HEK293 (cell line): ENCODE data around the gene SCN5A.

ENCODE experiments used
- CTCF ChIA-PET: fragments of 350-600 bp; formaldehyde crosslinking; extraction: SDS; loops from one replicate; lab custom pipeline; 2021; ENCODE audit warnings: antibody characterized with exemption; lab: Yijun Ruan, JAX
- POLR2A ChIA-PET: fragments of 300-600 bp; formaldehyde crosslinking; extraction: SDS; loops from one replicate; lab custom pipeline; 2020; ENCODE audit warnings: antibody characterized with exemption, inconsistent platforms; lab: Yijun Ruan, JAX
- H3K27ac ChIP-seq: fragments of 200-500 bp; sonication (Bioruptor generic); 2 replicates; pipeline ENCODE4 v1.5.1; 2014; ENCODE audit warnings: low read depth, low read length, control low read depth, inconsistent platforms; ENCODE audit errors: extremely low read depth
- H3K36me3 ChIP-seq, 2 experiments: fragments of 200-500 bp in 1 of 2; sonication (Bioruptor generic) in 1 of 2; 1 replicate in 1 of 2; 2 replicates in 1 of 2; pipeline ENCODE4 v1.5.1; 2014 to 2017; ENCODE audit warnings: inconsistent platforms in 2 of 2, low read length in 2 of 2; ENCODE audit not compliant: control insufficient read depth in 2 of 2, insufficient read depth in 1 of 2
- H3K4me1 ChIP-seq: fragments of 200-500 bp; sonication (Bioruptor generic); 2 replicates; pipeline ENCODE4 v1.5.1; 2014; ENCODE audit warnings: mild to moderate bottlenecking, low read length, inconsistent platforms; ENCODE audit not compliant: control insufficient read depth, insufficient read depth
- H3K4me3 ChIP-seq: 2 replicates; pipeline ENCODE4 v1.5.1; 2011; ENCODE audit warnings: low read depth, mild to moderate bottlenecking, control low read depth, low read length, moderate library complexity
- H3K9me3 ChIP-seq: fragments of 200-500 bp; sonication (Bioruptor generic); 2 replicates; pipeline ENCODE4 v1.5.1; 2014; ENCODE audit warnings: low read depth, low read length, inconsistent platforms; ENCODE audit not compliant: control insufficient read depth, insufficient read depth
- YY1 ChIP-seq: fragments of 450-650 bp; formaldehyde crosslinking; IDR thresholded peaks from 2 replicates; pipeline ENCODE4 v1.5.1; 2018; ENCODE audit warnings: missing biosample characterization, missing genetic modification characterization
- ZEB2 ChIP-seq: fragments of 450-650 bp; formaldehyde crosslinking; IDR thresholded peaks from 2 replicates; pipeline ENCODE4 v1.5.1; 2016; ENCODE audit warnings: missing biosample characterization, missing genetic modification characterization
- ZFP41 ChIP-seq: fragments of 450-650 bp; formaldehyde crosslinking; IDR thresholded peaks from 2 replicates; pipeline ENCODE4 v1.5.1; 2016; ENCODE audit warnings: missing biosample characterization, missing genetic modification characterization, borderline replicate concordance
- ZNF138 ChIP-seq: fragments of 450-650 bp; formaldehyde crosslinking; IDR thresholded peaks from 2 replicates; pipeline ENCODE4 v1.5.1; 2016; ENCODE audit warnings: missing biosample characterization, missing genetic modification characterization, borderline replicate concordance
- ZNF155 ChIP-seq: fragments of 450-650 bp; formaldehyde crosslinking; IDR thresholded peaks from 2 replicates; pipeline ENCODE4 v1.5.1; 2016; ENCODE audit warnings: missing biosample characterization, missing genetic modification characterization
- ZNF16 ChIP-seq: fragments of 450-650 bp; formaldehyde crosslinking; IDR thresholded peaks from 2 replicates; pipeline ENCODE4 v1.5.1; 2016; ENCODE audit warnings: low read depth, missing biosample characterization, missing genetic modification characterization
- ZNF169 ChIP-seq: fragments of 450-650 bp; formaldehyde crosslinking; IDR thresholded peaks from 2 replicates; pipeline ENCODE4 v1.5.1; 2016; ENCODE audit warnings: missing biosample characterization, missing genetic modification characterization
- ZNF24 ChIP-seq: fragments of 450-650 bp; formaldehyde crosslinking; IDR thresholded peaks from 2 replicates; pipeline ENCODE4 v1.5.1; 2016; ENCODE audit warnings: missing biosample characterization, missing genetic modification characterization
- ZNF324 ChIP-seq: fragments of 450-650 bp; formaldehyde crosslinking; IDR thresholded peaks from 2 replicates; pipeline ENCODE4 v1.5.1; 2016; ENCODE audit warnings: missing biosample characterization, missing genetic modification characterization
- ZNF350 ChIP-seq: fragments of 450-650 bp; formaldehyde crosslinking; IDR thresholded peaks from 2 replicates; pipeline ENCODE4 v1.5.0; 2017; ENCODE audit warnings: missing biosample characterization, mild to moderate bottlenecking, missing genetic modification characterization
- ZNF354C ChIP-seq: fragments of 450-650 bp; formaldehyde crosslinking; IDR thresholded peaks from 2 replicates; pipeline ENCODE4 v1.5.1; 2016; ENCODE audit warnings: missing biosample characterization, missing genetic modification characterization, low read depth, borderline replicate concordance
- ZNF394 ChIP-seq: fragments of 450-650 bp; formaldehyde crosslinking; IDR thresholded peaks from 2 replicates; pipeline ENCODE4 v1.5.1; 2016; ENCODE audit warnings: missing biosample characterization, missing genetic modification characterization, mild to moderate bottlenecking, moderate library complexity, borderline replicate concordance
- ZNF654 ChIP-seq: fragments of 450-650 bp; formaldehyde crosslinking; IDR thresholded peaks from 2 replicates; pipeline ENCODE4 v1.5.1; 2016; ENCODE audit warnings: low read depth, missing biosample characterization, missing genetic modification characterization
- ZSCAN30 ChIP-seq: fragments of 450-650 bp; IDR thresholded peaks from 2 replicates; pipeline ENCODE4 v1.5.1; 2018; ENCODE audit warnings: missing biosample characterization, mild to moderate bottlenecking, missing genetic modification characterization, moderate library complexity
- TF ChIP-seq, protein P1 (sequence below): fragments of 450-650 bp; formaldehyde crosslinking; IDR thresholded peaks from 2 replicates; pipeline ENCODE4 v1.5.1; 2017; ENCODE audit warnings: missing biosample characterization, missing genetic modification characterization
- TF ChIP-seq, protein P2 (sequence below): fragments of 450-650 bp; formaldehyde crosslinking; IDR thresholded peaks from 2 replicates; pipeline ENCODE4 v1.5.1; 2016; ENCODE audit warnings: missing biosample characterization, missing genetic modification characterization
- TF ChIP-seq, protein P3 (sequence below): fragments of 450-650 bp; formaldehyde crosslinking; IDR thresholded peaks from 2 replicates; pipeline ENCODE4 v1.5.1; 2016; ENCODE audit warnings: missing biosample characterization, missing genetic modification characterization
- TF ChIP-seq, protein P4 (sequence below): sonication (generic); formaldehyde crosslinking; IDR thresholded peaks from 2 replicates; pipeline ENCODE4 v1.8.1; 2022; ENCODE audit warnings: mild to moderate bottlenecking, moderate library complexity, missing genetic modification reagents

The SCN5A gene

DNA sequence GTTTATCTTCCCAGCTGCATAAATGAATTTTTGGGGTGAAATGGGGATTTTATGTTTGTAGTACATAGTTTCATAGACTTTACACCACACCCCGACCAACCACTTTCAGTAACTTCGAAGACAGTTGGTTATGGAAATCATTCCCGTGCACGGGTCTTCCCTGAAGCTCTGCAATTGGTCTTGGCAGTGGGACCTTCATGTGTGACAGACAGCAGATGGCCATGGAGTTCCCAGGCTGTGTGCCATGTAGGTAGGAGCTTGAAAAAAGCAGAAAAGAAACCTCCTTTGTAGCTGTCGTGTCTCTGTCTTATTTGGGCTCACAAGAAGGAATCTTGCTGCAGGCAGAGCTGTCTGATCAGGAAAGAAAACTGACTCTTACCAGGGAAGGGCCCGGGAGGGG lies 127.5 kb downstream of the SCN5A start (continued):
- TF ChIP-seq, protein P1, sequence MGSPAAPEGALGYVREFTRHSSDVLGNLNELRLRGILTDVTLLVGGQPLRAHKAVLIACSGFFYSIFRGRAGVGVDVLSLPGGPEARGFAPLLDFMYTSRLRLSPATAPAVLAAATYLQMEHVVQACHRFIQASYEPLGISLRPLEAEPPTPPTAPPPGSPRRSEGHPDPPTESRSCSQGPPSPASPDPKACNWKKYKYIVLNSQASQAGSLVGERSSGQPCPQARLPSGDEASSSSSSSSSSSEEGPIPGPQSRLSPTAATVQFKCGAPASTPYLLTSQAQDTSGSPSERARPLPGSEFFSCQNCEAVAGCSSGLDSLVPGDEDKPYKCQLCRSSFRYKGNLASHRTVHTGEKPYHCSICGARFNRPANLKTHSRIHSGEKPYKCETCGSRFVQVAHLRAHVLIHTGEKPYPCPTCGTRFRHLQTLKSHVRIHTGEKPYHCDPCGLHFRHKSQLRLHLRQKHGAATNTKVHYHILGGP (tag by site-specific recombination): no peak
- no peak for TF ChIP-seq ZNF24 (tag by site-specific recombination)
- TF ChIP-seq, all 188 proteins: peak for 0

DNA sequence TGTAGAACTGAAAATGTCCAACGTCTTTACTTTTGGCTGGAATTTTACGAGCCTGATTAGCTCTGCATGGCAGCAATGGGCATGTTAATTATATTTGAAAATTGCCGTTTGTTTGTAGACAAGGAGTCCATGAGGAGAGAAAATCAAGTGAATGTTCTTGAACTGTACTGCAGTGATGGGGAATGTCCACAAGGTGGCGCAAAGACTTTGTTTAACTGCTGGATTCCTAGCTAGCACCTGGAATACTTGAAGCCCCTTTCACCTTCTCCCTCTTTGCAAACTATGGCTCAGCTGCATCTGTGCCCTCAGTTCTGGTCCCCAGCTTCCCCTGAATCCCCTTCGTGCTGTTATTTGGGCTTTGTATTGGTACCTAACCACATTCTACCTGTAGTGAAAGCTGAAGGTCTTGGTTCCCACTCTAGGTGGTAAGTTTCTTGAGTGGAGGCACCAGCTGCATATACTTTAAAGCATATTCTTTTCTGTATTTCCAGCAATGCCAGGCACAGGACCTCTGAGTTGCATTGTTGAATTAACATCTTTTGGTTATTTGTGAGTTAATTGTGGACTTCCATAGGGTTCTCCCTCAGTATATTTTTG lies 128.0 kb downstream of the SCN5A start:
- TF ChIP-seq ZFP41 (tag by site-specific recombination) (no peak), ZNF354C (tag by site-specific recombination) (no peak), ZNF16 (tag by site-specific recombination) (no peak), ZNF324 (tag by site-specific recombination) (no peak), ZEB2 (tag by site-specific recombination) (no peak), ZNF138 (tag by site-specific recombination) (no peak), ZNF155 (no peak), ZSCAN30 (peak; percentile 22; the same call in 1 of the 2 replicates), ZNF350 (tag by site-specific recombination) (no peak), ZNF654 (tag by site-specific recombination) (peak; percentile 66), ZNF24 (tag by site-specific recombination) (no peak), ZNF394 (no peak), YY1 (tag by site-specific recombination) (no peak), ZNF169 (tag by site-specific recombination) (no peak)
- TF ChIP-seq, protein P2, sequence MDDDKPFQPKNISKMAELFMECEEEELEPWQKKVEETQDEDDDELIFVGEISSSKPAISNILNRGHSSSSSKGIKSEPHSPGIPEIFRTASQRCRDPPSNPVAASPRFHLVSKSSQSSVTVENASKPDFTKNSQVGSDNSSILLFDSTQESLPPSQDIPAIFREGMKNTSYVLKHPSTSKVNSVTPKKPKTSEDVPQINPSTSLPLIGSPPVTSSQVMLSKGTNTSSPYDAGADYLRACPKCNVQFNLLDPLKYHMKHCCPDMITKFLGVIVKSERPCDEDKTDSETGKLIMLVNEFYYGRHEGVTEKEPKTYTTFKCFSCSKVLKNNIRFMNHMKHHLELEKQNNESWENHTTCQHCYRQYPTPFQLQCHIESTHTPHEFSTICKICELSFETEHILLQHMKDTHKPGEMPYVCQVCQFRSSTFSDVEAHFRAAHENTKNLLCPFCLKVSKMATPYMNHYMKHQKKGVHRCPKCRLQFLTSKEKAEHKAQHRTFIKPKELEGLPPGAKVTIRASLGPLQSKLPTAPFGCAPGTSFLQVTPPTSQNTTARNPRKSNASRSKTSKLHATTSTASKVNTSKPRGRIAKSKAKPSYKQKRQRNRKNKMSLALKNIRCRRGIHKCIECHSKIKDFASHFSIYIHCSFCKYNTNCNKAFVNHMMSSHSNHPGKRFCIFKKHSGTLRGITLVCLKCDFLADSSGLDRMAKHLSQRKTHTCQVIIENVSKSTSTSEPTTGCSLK (tag by site-specific recombination): no peak
- TF ChIP-seq, protein P3, sequence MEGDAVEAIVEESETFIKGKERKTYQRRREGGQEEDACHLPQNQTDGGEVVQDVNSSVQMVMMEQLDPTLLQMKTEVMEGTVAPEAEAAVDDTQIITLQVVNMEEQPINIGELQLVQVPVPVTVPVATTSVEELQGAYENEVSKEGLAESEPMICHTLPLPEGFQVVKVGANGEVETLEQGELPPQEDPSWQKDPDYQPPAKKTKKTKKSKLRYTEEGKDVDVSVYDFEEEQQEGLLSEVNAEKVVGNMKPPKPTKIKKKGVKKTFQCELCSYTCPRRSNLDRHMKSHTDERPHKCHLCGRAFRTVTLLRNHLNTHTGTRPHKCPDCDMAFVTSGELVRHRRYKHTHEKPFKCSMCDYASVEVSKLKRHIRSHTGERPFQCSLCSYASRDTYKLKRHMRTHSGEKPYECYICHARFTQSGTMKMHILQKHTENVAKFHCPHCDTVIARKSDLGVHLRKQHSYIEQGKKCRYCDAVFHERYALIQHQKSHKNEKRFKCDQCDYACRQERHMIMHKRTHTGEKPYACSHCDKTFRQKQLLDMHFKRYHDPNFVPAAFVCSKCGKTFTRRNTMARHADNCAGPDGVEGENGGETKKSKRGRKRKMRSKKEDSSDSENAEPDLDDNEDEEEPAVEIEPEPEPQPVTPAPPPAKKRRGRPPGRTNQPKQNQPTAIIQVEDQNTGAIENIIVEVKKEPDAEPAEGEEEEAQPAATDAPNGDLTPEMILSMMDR (tag by site-specific recombination): peak; percentile 46
- TF ChIP-seq, protein P1 (tag by site-specific recombination): no peak
- TF ChIP-seq, protein P4, sequence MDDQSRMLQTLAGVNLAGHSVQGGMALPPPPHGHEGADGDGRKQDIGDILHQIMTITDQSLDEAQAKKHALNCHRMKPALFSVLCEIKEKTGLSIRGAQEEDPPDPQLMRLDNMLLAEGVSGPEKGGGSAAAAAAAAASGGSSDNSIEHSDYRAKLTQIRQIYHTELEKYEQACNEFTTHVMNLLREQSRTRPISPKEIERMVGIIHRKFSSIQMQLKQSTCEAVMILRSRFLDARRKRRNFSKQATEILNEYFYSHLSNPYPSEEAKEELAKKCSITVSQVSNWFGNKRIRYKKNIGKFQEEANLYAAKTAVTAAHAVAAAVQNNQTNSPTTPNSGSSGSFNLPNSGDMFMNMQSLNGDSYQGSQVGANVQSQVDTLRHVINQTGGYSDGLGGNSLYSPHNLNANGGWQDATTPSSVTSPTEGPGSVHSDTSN: no peak

More for the DNA sequence above, 128.0 kb downstream of the SCN5A start:
- Histone ChIP-seq H3K27ac (no peak overlapping the region), H3K4me3 (no peak overlapping the region), H3K9me3 (no peaks in the 10 kb centered on the region), H3K4me1 (no peaks in the 10 kb centered on the region), H3K36me3 (peaks cover 8 to 54% of the 10 kb centered on the region in 2 experiments)
- CTCF ChIA-PET: interaction anchor here (0.5 to 4.4 kb wide), 58 partner anchors 9 to 863 kb away, joined by 3 to 65 read pairs (median 5); no protein-coding TSS in a partner anchor
- POLR2A ChIA-PET: no interaction called here
